ENCODE results near the gene KRTAP5-4.
"Not testable (repeated sequence)": the region's sequence is repeated elsewhere in the genome, so short reads cannot be mapped to it uniquely, and the experiment has no call there.

KRTAP5-4 gene

GRCh38 chr11:1604711-1605110 lies 17.2 kb downstream of the KRTAP5-4 start:
- no peaks in the 10 kb centered on the region for H4K20me1 ChIP-seq (ENCODE audit: control insufficient read depth, insufficient read depth, low read depth, low read length)
- H3K4me2 ChIP-seq (ENCODE audit: low read length): no peak overlapping the region
- H3K27ac ChIP-seq (ENCODE audit: low read depth, low read length): no peak overlapping the region
- no peaks in the 10 kb centered on the region for H3K4me1 ChIP-seq (ENCODE audit: control insufficient read depth, low read length)
- H3K27me3 ChIP-seq (ENCODE audit: control insufficient read depth, low read length): peaks cover 14% of the 10 kb centered on the region
- H3K9me2 ChIP-seq (replicated peaks; ENCODE audit: control insufficient read depth, low read length): no peaks in the 10 kb centered on the region
- no peaks in the 10 kb centered on the region for H3F3A ChIP-seq (ENCODE audit: control insufficient read depth, insufficient read depth)
- TF ChIP-seq CTCF (IDR thresholded peaks at IDR 0.05; ENCODE audit: low read depth, low read length, poor library complexity, severe bottlenecking) (no peak), EZH2phosphoT487 (IDR thresholded peaks at IDR 0.05; ENCODE audit: borderline replicate concordance, low read length) (no peak)
- no peak overlapping the region for H3K4me3 ChIP-seq (ENCODE audit: low read length)
- no peaks in the 10 kb centered on the region for H3K79me2 ChIP-seq (ENCODE audit: control insufficient read depth, low read length)
- H3K9me3 ChIP-seq (ENCODE audit: control insufficient read depth, insufficient read depth, low read length): no peaks in the 10 kb centered on the region
- H3K36me3 ChIP-seq (ENCODE audit: control insufficient read depth, low read length): no peaks in the 10 kb centered on the region

GRCh38 chr11:1604181-1604580 lies 17.8 kb downstream of the KRTAP5-4 start:
- no peaks in the 10 kb centered on the region for H3K9me3 ChIP-seq (ENCODE audit: control insufficient read depth, insufficient read depth, low read length)
- H3K4me1 ChIP-seq (ENCODE audit: control insufficient read depth, low read length): no peaks in the 10 kb centered on the region
- peaks cover 18% of the 10 kb centered on the region for H3K27me3 ChIP-seq (ENCODE audit: control insufficient read depth, low read length)
- H4K20me1 ChIP-seq (ENCODE audit: control insufficient read depth, insufficient read depth, low read depth, low read length): no peaks in the 10 kb centered on the region
- TF ChIP-seq EZH2phosphoT487 (IDR thresholded peaks at IDR 0.05; ENCODE audit: borderline replicate concordance, low read length): no peak
- no peaks in the 10 kb centered on the region for H3K9me2 ChIP-seq (replicated peaks; ENCODE audit: control insufficient read depth, low read length)
- H3K27ac ChIP-seq (ENCODE audit: low read depth, low read length): no peak overlapping the region
- no peak overlapping the region for H3K4me2 ChIP-seq (ENCODE audit: low read length)
- no peak overlapping the region for H3K4me3 ChIP-seq (ENCODE audit: low read length)
- no peaks in the 10 kb centered on the region for H3K79me2 ChIP-seq (ENCODE audit: control insufficient read depth, low read length)
- no peaks in the 10 kb centered on the region for H3K36me3 ChIP-seq (ENCODE audit: control insufficient read depth, low read length)
- no peaks in the 10 kb centered on the region for H3F3A ChIP-seq (ENCODE audit: control insufficient read depth, insufficient read depth)

GRCh38 chr11:1603629-1604028 lies 18.3 kb downstream of the KRTAP5-4 start:
- H3K4me3 ChIP-seq (ENCODE audit: low read length): no peak overlapping the region
- no peaks in the 10 kb centered on the region for H3K36me3 ChIP-seq (ENCODE audit: control insufficient read depth, low read length)
- H3K27ac ChIP-seq (ENCODE audit: low read depth, low read length): no peak overlapping the region
- TF ChIP-seq EZH2phosphoT487 (IDR thresholded peaks at IDR 0.05; ENCODE audit: borderline replicate concordance, low read length) (no peak), CTCF (IDR thresholded peaks at IDR 0.05; ENCODE audit: low read depth, low read length, poor library complexity, severe bottlenecking) (no peak)
- no peaks in the 10 kb centered on the region for H4K20me1 ChIP-seq (ENCODE audit: control insufficient read depth, insufficient read depth, low read depth, low read length)
- no peak overlapping the region for H3K4me2 ChIP-seq (ENCODE audit: low read length)
- H3K9me3 ChIP-seq (ENCODE audit: control insufficient read depth, insufficient read depth, low read length): no peaks in the 10 kb centered on the region
- H3K4me1 ChIP-seq (ENCODE audit: control insufficient read depth, low read length): no peaks in the 10 kb centered on the region
- no peaks in the 10 kb centered on the region for H3K9me2 ChIP-seq (replicated peaks; ENCODE audit: control insufficient read depth, low read length)
- H3F3A ChIP-seq (ENCODE audit: control insufficient read depth, insufficient read depth): no peaks in the 10 kb centered on the region
- H3K79me2 ChIP-seq (ENCODE audit: control insufficient read depth, low read length): no peaks in the 10 kb centered on the region
- peaks cover 18% of the 10 kb centered on the region for H3K27me3 ChIP-seq (ENCODE audit: control insufficient read depth, low read length)

- H4K20me1 ChIP-seq (ENCODE audit: control insufficient read depth, insufficient read depth, low read depth, low read length); H3F3A ChIP-seq (ENCODE audit: control insufficient read depth, insufficient read depth); H3K4me1 ChIP-seq (ENCODE audit: control insufficient read depth, low read length); H3K4me2 ChIP-seq (ENCODE audit: low read length); H3K79me2 ChIP-seq (ENCODE audit: control insufficient read depth, low read length); H3K27ac ChIP-seq (ENCODE audit: low read depth, low read length); H3K9me3 ChIP-seq (ENCODE audit: control insufficient read depth, insufficient read depth, low read length); H3K4me3 ChIP-seq (ENCODE audit: low read length); H3K36me3 ChIP-seq (ENCODE audit: control insufficient read depth, low read length); H3K9me2 ChIP-seq (replicated peaks; ENCODE audit: control insufficient read depth, low read length): not testable (repeated sequence)
- peaks cover 21% of the 10 kb centered on the region for H3K27me3 ChIP-seq (ENCODE audit: control insufficient read depth, low read length)
Measured at GRCh38 chr11:1601663-1602062, 20.3 kb downstream of the KRTAP5-4 start.

Measured in DOHH2 (cell line).